SH-SY5Y (cell line): ENCODE data around the gene CYSTM1.

Experiments
- GATA2 ChIP-seq: IDR thresholded peaks from 2 replicates; pipeline ENCODE4 v1.6.1; 2011; ENCODE audit warnings: mild to moderate bottlenecking, low read depth, low read length
- GATA3 ChIP-seq: IDR thresholded peaks from 2 replicates; pipeline ENCODE4 v1.6.1; 2011; ENCODE audit warnings: low read depth, mild to moderate bottlenecking, low read length, moderate library complexity

The CYSTM1 gene

DNA sequence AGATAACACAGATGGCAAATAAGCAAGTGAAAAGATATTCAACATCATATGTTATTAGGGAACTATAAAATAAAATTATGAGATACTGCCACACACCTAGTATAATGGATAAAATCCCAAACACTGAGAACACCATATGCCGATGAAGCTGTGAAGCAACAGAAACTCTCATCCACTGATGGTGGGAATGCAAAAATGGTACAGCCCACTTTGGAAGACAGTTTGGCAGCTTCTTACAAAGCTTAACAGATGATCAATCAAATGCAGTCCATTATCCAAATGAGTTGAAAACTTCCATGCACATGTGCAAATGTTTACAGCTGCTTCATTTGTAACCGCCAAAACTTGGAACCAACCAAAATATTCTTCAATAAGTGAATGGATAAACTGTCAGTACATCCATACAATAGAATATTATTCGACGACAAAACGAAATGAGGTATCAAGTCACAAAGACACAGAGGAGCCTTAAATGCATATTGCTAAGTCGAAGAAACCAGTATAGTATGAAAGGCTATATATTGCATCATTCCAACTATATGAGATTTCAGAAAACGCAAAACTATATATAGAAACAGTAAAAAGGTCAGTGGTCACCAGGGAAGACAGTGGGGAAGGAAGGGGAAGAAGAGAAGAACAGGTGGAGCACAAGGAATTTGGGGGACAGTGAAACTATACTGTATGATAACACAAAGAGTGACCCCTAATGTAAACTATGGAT lies 113.0 kb downstream of the CYSTM1 start:
- no peak for TF ChIP-seq GATA2
- TF ChIP-seq GATA3, result no peak

DNA sequence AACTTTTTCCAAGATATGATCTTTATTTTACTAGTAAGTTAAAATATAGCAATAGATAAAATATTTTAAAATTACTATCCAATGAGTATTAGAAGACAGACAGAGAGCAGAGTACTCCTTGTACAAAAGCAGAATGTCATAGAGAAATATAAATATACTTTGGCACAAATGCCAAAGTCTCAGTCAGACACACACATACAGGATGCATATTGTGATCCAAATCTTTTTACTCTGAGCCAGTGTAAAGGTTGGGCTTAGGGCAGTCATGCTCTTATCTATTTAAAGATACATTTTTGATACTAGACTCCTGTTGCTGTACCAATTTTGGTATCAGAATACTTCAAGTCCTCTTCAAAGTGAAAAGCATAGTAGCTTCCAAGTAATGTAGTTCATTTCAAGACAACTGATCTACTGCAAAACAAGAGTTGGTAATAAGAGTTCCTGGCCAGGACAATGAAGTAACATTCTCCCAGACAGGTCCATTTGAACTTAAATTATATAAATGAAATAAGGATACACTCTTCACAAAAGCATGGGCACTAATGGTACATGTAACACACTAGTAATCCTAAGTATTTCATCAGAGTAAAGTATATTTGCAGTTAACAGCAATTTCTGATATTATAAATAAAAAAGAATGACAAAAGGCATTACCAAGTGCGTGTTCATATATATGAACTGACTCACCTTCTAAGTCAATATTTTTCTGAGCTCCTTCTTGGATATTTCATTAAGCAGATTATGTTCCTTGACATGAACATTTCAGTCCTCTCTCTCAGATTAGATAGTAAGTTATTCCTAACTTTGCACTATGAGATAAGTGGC lies 117.4 kb downstream of the CYSTM1 start:
- no peak for TF ChIP-seq GATA3
- no peak for TF ChIP-seq GATA2
